Lung (tissue), 12 donors: ENCODE measurements around the gene APOL1. TPM values are rescaled to one million over a fixed set of nuclear protein-coding genes. Genes with fewer than 3 reads are reported as not detected.

ENCODE experiments used
- ATAC-seq: fragments of 200-7000 bp; cut with Tn5 transposase; one replicate; pipeline ENCODE4 v1.9.1; 2020; ENCODE audit warnings: moderate number of reproducible peaks; ENCODE audit not compliant: insufficient read depth, low FRiP score
- DNase-seq, 3 donors: peaks; one replicate each; pipeline ENCODE4 v3.0.0-alpha.2; 2013 to 2017
- H3K27ac ChIP-seq, 2 donors: one replicate each; pipeline ENCODE4 v1.5.1; 2013; ENCODE audit warnings: mild to moderate bottlenecking in 2 of 2, moderate library complexity in 2 of 2, control low read depth in 1 of 2, inconsistent platforms in 1 of 2, low read depth in 1 of 2, low read length in 1 of 2
- H3K27me3 ChIP-seq, 3 donors: one replicate each; pipeline ENCODE4 v1.5.1; 2013; ENCODE audit warnings: low read length in 2 of 3; ENCODE audit not compliant: control insufficient read depth in 3 of 3, insufficient read depth in 3 of 3
- H3K36me3 ChIP-seq, 4 donors: one replicate each; pipeline ENCODE4 v1.5.1; 2013; ENCODE audit warnings: low read length in 4 of 4, mild to moderate bottlenecking in 1 of 4, moderate library complexity in 1 of 4; ENCODE audit not compliant: control insufficient read depth in 4 of 4, insufficient read depth in 4 of 4
- H3K4me1 ChIP-seq, 5 donors: one replicate each; pipeline ENCODE4 v1.5.1; 2013; ENCODE audit warnings: low read length in 5 of 5, mild to moderate bottlenecking in 2 of 5, moderate library complexity in 1 of 5; ENCODE audit not compliant: control insufficient read depth in 5 of 5, insufficient read depth in 5 of 5
- H3K4me3 ChIP-seq: one replicate; pipeline ENCODE4 v1.5.1; 2013; ENCODE audit warnings: mild to moderate bottlenecking, control low read depth, moderate library complexity
- H3K9ac ChIP-seq, 2 donors: one replicate each; pipeline ENCODE4 v1.5.1; 2013; ENCODE audit warnings: low read length in 2 of 2, control low read depth in 1 of 2; ENCODE audit not compliant: insufficient read depth in 1 of 2
- H3K9me3 ChIP-seq, 4 donors: one replicate each; pipeline ENCODE4 v1.5.1; 2013; ENCODE audit warnings: low read length in 3 of 4, mild to moderate bottlenecking in 1 of 4, moderate library complexity in 1 of 4; ENCODE audit not compliant: control insufficient read depth in 4 of 4, insufficient read depth in 3 of 4
- WGBS, 2 donors: extraction: QIAGEN DNeasy Blood & Tissue Kit; methylation state at CpG; one replicate each; pipeline ENCODE4 v1.1.7; 2013; 5-methylcytosine and 5-hydroxymethylcytosine counted together
- polyA plus RNA-seq, 2 donors: library from polyadenylated mRNA; stranded (reverse); fragments of 200-250 nt; gene quantifications; one replicate each; pipeline ENCODE4 v1.2.1, GENCODE V29; 2013
- total RNA-seq, 2 donors: library from RNA; depleted of rRNA in 1 of 2; stranded (reverse); fragments of >200 nt in 1 of 2; gene quantifications; one replicate each; pipeline ENCODE4 v1.2.1, GENCODE V29; 2014 to 2021
- TF ChIP-seq, protein P1 (sequence below): IDR thresholded peaks from 2 replicates; pipeline ENCODE4 v1.5.1; 2012; ENCODE audit warnings: mild to moderate bottlenecking; ENCODE audit errors: control extremely low read depth, extremely low read depth
- donor health status: control.
- donor health status: control.
- donor health status: Bipolar disorder and iron deficiency.
- donor health status: healthy.
- donor health status: DM: yes; HTN: yes; CAD: no.

Gene APOL1
- total and polyA plus RNA-seq, 4 donors: 32.3 to 75.0 (median 50.2) TPM

DNA sequence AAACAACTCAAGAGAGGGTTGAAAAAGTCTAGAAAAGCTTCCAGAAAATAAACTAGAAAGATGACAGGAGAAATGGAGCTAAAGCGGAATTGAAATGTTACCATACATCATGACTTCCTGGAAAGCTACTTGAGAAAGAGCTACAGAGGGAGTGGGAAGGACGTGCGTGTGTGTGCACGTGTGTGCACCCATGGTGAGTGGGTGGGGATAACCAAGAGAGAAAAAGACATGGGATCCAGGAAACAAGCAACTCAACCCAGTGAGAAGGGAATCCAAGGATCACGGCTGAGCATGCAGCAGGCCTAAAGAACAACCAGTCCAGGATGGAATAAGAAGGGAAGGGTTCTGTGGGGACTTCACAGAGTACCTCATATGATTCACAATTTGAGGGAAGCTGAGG, 21.6 kb downstream of the APOL1 start:
- TF ChIP-seq, protein P1, sequence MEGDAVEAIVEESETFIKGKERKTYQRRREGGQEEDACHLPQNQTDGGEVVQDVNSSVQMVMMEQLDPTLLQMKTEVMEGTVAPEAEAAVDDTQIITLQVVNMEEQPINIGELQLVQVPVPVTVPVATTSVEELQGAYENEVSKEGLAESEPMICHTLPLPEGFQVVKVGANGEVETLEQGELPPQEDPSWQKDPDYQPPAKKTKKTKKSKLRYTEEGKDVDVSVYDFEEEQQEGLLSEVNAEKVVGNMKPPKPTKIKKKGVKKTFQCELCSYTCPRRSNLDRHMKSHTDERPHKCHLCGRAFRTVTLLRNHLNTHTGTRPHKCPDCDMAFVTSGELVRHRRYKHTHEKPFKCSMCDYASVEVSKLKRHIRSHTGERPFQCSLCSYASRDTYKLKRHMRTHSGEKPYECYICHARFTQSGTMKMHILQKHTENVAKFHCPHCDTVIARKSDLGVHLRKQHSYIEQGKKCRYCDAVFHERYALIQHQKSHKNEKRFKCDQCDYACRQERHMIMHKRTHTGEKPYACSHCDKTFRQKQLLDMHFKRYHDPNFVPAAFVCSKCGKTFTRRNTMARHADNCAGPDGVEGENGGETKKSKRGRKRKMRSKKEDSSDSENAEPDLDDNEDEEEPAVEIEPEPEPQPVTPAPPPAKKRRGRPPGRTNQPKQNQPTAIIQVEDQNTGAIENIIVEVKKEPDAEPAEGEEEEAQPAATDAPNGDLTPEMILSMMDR: no peak
- ATAC-seq (no peak), DNase-seq (peak in 1 of 3 donors; percentile 3)
- Histone ChIP-seq H3K27me3 (no peaks in the 10 kb centered on the region), H3K4me3 (no peak overlapping the region), H3K36me3 (peaks cover 0 to 2% (median 0%) of the 10 kb centered on the region in 4 donors), H3K27ac (peak overlapping the region in 1 of 2 donors; percentile 5), H3K4me1 (no peaks in the 10 kb centered on the region), H3K9me3 (no peaks in the 10 kb centered on the region), H3K9ac (no peak overlapping the region)
- 73 to 74% methylated on average over 5 of the region's 5 CpGs for WGBS, 2 donors

DNA sequence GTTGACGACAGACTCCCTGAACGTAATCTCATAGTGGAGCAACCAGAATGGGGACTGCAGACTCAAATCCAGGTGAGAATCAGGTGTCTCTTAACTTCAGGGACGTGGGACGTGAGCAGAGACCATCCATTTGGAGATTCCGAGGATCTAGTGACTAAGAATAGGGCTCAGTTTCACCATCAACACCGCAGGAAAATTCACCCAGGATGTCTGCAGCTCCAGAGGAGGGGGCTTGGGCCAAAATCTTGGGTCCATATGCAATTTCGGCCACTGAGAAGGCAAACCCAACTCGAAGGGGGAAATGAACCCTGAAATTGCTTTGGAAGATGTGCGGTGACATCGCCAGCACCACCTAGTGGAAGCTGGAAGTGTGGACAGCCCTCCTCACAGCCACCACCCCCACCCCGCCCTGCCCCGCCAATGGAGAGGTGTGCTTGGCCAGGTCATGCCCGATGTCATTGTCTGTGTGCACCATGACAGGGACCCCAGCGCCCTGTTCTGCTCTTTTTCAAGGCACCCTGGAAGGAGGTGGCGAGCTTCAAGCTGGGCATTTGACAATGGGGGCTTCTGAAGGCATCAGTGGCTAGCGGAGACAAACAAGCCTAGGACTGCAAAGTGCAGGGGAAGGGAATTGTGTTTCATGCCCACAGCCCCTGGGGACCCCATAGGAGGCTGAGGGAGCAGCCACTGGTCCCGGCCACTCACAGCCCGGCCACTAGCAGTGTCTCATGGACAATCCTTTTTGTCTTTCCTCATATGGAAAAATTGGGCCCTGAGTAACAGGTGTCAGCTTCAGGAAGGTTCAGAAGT, 24.8 kb downstream of the APOL1 start:
- 32 to 34% methylated on average over 18 of the region's 18 CpGs for WGBS, 2 donors
- Histone ChIP-seq H3K9ac (peak overlapping the region in 1 of 2 donors; percentile 78), H3K4me1 (no peaks in the 10 kb centered on the region), H3K27ac (no peak overlapping the region), H3K36me3 (peaks cover 5 to 17% (median 11%) of the 10 kb centered on the region in 4 donors), H3K27me3 (no peaks in the 10 kb centered on the region), H3K9me3 (no peaks in the 10 kb centered on the region), H3K4me3 (no peak overlapping the region)
- TF ChIP-seq, protein P1: peak; percentile 37
- peak; percentile 51 for ATAC-seq
- peak; percentile 54 to 63 (median 55) for DNase-seq

DNA sequence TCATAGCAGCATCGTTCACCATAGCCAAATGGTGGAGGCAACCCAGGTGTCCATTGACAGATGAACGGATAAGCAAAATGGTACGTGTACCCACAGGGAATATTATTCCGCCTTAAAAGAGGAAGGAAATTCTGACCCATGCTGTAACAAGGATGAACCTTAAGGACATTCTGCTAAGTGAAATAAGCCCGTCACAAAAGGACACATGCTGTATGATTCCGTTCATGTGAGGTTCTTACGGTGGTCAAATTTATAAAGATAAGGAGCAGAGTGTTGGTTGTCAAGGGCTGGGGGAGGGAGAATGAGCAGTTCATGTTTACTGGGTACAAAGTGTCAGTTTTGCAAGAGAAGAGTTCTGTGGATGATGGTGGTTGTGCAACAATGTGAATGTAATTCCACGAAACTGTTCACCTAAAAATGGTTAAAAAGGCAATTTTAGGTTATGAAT, 26.3 kb downstream of the APOL1 start:
- Histone ChIP-seq H3K27ac (no peak overlapping the region), H3K27me3 (no peaks in the 10 kb centered on the region), H3K36me3 (peaks cover 11 to 29% (median 21%) of the 10 kb centered on the region in 4 donors), H3K9ac (no peak overlapping the region), H3K4me3 (no peak overlapping the region), H3K9me3 (no peaks in the 10 kb centered on the region), H3K4me1 (no peaks in the 10 kb centered on the region)
- 37 to 63% methylated on average over 8 of the region's 8 CpGs for WGBS, 2 donors
- ATAC-seq (no peak), DNase-seq (peak in 1 of 3 donors; percentile 4)
- TF ChIP-seq, protein P1: no peak
